HG03175 (cell line): ENCODE results near the gene EFNB2.

Experiments
- ATAC-seq: cut with Tn5 transposase; IDR thresholded peaks from one replicate; pipeline ENCODE4 v1.9.1; 2021; ENCODE audit warnings: mild to moderate bottlenecking, moderate library complexity; ENCODE audit not compliant: unreplicated experiment

EFNB2 gene

DNA sequence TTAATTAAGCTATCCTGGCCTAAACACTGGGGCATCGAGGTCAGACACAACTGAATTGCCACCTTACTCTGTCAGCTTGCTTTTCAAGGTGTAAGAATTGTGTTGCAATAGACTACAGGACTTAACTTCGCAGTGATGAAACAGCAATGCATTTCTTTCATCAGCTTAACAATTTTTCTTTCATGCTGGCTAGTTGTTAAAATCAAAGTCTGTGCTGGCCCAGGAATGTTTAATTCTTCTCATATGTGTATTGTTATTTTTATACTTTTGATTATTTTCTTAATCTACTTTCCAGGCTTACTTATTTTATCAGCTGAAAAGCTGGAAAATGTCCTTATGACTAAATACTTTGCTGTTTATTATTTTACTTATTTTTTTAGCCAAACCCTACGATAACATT lies 79.7 kb downstream of the EFNB2 start:
- ATAC-seq, result no peak

DNA sequence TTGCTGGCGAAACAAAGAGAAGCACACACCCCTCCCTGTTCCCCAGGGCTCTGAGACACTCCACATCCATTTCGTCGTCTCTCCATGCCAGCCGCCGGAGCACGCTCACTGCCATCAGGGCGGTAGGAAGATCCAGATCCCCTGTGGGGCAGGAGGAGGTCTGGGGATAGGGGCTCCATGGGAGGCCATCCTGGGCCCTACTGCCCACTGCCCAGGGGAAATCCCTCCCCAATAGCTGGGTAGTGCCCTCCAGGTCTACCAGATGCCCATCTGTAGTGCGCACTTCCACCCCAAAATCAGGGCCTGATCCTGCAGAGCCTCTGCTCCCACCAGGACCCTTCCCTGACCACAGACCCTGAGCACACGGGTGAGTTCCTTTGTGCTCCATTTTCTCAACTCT lies 80.3 kb downstream of the EFNB2 start:
- ATAC-seq, result no peak

DNA sequence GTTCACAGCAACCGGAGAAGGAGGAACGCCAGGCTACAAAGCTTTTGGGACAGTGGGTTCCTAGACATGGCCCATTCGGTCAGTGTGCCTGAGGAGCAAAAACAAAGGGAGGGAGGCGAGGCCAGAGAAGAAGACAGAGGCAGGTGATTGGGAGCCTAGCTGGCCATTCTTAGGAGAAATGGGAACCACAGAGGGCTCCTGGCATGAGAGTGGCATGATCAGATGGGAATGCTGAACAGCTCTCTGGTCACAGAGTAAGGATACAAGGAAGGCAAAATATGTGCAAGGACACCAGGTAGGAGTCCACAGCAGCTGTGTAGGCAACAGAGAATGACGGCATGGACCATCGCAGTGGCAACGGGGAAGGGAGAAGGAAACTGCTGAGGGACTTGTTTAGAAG lies 82.4 kb downstream of the EFNB2 start:
- ATAC-seq, result no peak

DNA sequence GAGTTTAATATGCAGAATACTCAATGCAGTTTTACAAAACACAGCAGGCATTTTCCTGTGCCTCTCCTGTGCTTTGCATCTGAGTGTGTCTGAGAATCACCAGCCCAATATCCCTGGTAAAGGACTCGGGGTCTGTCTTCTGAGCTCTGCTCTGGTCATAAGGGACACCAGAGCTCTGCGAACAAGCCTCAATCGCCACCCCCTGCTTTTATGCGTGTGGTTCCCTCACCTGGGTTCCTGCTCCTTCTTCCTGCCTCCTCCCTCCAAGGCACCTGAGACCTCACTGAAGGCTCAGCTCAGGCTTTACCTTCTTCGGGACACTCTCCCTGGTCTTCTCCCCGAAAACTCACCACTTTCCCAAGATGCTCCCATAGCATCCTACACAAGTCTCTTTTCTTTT lies 84.5 kb downstream of the EFNB2 start:
- ATAC-seq, result no peak

DNA sequence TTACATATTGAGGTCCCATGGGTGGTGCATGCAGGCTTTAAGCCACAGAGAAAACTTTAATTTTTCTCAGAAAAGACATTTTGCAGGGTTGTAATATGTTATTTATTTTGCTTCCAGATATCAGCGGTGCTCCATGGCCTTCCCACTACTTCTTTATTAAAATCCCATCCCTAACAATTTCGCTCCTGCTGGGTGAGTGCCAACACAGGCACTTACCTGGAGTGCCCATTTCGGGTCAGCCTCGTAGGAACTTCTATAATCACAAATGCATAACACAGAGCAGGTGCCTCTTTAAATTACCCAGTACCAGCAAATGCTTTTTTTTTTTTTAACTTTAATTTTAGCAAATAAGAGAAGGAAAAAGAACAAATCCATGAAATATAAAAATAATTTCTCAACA lies 86.4 kb downstream of the EFNB2 start:
- ATAC-seq, result no peak

DNA sequence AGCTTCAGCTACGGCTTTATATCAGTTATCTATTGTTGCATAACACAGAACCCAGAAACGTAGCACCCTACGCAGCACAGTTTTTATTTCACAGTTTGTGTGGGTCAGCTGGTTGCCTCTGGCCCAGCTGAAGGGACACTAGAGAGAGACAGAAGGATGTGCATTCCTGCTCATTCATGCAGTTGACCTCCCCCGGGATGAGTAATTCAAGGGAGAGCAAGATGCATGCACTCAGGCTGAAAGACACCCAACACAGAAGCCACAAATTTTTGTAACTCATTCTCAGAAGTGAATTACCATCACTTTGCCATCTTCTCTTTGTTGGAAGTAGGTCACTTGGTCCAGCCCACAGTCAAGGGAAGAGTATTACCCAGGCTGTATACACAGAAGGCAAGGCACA lies 89.5 kb downstream of the EFNB2 start:
- no peak for ATAC-seq

DNA sequence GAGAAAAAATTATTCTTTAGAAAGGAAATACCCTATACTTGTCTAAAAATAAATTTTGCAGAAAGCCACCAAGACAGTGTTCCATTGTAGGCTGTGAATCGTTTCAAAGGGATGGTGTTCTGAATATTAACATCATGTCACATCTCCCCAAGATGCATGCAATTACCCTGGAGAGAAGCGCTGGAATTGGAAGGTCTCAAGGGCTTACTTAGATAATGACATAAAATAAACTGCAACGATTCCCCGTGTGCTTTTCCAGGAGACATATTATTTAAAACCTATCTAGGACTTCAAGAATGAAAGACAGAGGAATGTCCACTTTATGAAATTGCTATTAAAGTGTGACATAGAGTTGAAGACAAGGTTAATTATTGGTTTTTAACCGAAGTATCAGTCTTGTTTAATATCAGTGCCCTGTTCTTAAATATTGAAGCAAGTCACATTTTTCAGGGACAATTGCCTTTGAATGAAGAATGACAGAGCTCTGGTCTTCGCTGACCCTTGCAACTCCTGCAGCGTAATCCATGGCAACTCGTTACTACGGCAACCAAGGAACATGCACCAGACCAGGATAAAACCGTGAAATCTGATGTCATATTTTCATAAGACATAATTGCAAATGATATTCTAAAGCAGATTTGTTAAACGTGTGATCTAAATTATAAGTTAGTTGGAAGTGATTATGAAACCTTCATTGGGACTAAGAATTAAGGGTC lies 91.7 kb downstream of the EFNB2 start:
- no peak for ATAC-seq

DNA sequence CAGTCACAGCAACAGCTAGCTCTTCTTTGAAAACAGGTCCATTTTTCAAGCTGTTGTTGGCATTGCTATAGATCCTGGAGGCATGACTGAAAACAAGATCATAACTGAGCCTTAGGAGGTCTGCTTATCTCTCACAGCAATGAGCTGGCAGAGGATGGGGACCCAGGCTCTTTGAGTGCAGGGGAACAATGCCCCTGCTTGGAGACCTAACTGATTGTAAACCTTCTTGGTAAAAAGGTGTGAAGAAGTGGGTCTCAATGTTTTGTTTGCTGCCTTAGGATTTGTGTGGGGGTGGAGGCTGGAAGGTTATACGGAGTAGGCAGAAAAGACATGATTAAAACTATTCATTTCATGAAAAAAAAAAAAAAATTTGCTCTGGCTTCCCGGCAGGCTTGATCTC lies 94.6 kb downstream of the EFNB2 start:
- no peak for ATAC-seq
